Stomach (tissue), 9 donors: ENCODE measurements around the gene OVOL2. TPM values are rescaled to one million over a fixed set of nuclear protein-coding genes. Genes with fewer than 3 reads are reported as not detected.

Source experiments
- DNase-seq, 2 donors: peaks; one replicate each; pipeline versions ENCODE4 v3.0.0 to v3.0.0-alpha.2; 2013 to 2019
- H3K27ac ChIP-seq, 5 donors: fragments of 200-600 bp in 4 of 5; sonication (generic) in 4 of 5; one replicate each; pipeline ENCODE4 v1.5.1; 2013 to 2019; ENCODE audit warnings: mild to moderate bottlenecking in 1 of 5, moderate library complexity in 1 of 5
- H3K27me3 ChIP-seq, 3 donors: fragments of 200-600 bp; sonication (generic); one replicate each; pipeline ENCODE4 v1.5.1; 2017 to 2019; ENCODE audit warnings: mixed run types in 1 of 3
- H3K36me3 ChIP-seq, 4 donors: fragments of 200-600 bp; sonication (generic); 1 replicate in 3 of 4; 2 replicates in 1 of 4; pipeline ENCODE4 v1.5.1; 2016 to 2019
- H3K4me1 ChIP-seq, 4 donors: fragments of 200-600 bp; sonication (generic); one replicate each; pipeline ENCODE4 v1.5.1; 2016 to 2019
- H3K4me3 ChIP-seq, 4 donors: fragments of 200-600 bp; sonication (generic) in 3 of 4; one replicate each; pipeline ENCODE4 v1.5.1; 2016 to 2019; ENCODE audit warnings: mild to moderate bottlenecking in 1 of 4
- H3K9me3 ChIP-seq, 4 donors: fragments of 200-600 bp; sonication (generic); one replicate each; pipeline ENCODE4 v1.5.1; 2016 to 2019
- EP300 ChIP-seq: sonication (generic); formaldehyde crosslinking; IDR thresholded peaks from one replicate; pipeline ENCODE4 v1.6.1; 2017; ENCODE audit warnings: antibody characterized with exemption
- POLR2A ChIP-seq, 4 donors: fragments of 450-650 bp; IDR thresholded peaks; one replicate each; pipeline ENCODE4 v1.6.1; 2016; ENCODE audit warnings: antibody characterized with exemption in 4 of 4, control low read depth in 2 of 4, mild to moderate bottlenecking in 1 of 4, moderate library complexity in 1 of 4
- POLR2AphosphoS5 ChIP-seq, 3 donors: sonication (generic); formaldehyde crosslinking; IDR thresholded peaks; one replicate each; pipeline ENCODE4 v1.6.1; 2016; ENCODE audit warnings: antibody characterized with exemption in 3 of 3
- WGBS, 5 donors: extraction: QIAGEN DNeasy Blood & Tissue Kit in 3 of 5; methylation state at CpG; one replicate each; pipeline versions ENCODE4 v1.1.5 to v1.1.7; 2013 to 2018; 5-methylcytosine and 5-hydroxymethylcytosine counted together
- intact Hi-C: fragments of 100-400 bp; cut with DNase I; formaldehyde crosslinking; loops from one replicate; pipeline ENCODE4 v1.15.1; 2023; ENCODE audit warnings: low total_unique reads
- polyA plus RNA-seq, 3 donors: library from polyadenylated mRNA; stranded (reverse); fragments of 200-250 nt; gene quantifications; one replicate each; pipeline ENCODE4 v1.2.3, GENCODE V29; 2013
- total RNA-seq, 5 donors: library from RNA; depleted of rRNA; stranded (reverse); fragments of >200 nt; gene quantifications; one replicate each; pipeline versions ENCODE4 v1.1.0 to v1.2.3, GENCODE V29; 2014 to 2016
- TF ChIP-seq, protein P1 (sequence below), 7 experiments: fragments of 450-650 bp in 4 of 7; fragments of 200-600 bp in 3 of 7; sonication (generic) in 3 of 7; IDR thresholded peaks; one replicate each; pipeline ENCODE4 v1.5.1; 2016 to 2019; ENCODE audit warnings: antibody characterized with exemption in 7 of 7, control low read depth in 2 of 7, mild to moderate bottlenecking in 1 of 7
- donor health status: healthy with polysubstance abuse.
- donor health status: Bipolar disorder and iron deficiency.
- donor health status: healthy.

The OVOL2 gene
- total and polyA plus RNA-seq, 8 donors = 5.0 to 58.3 (median 13.9) TPM

DNA sequence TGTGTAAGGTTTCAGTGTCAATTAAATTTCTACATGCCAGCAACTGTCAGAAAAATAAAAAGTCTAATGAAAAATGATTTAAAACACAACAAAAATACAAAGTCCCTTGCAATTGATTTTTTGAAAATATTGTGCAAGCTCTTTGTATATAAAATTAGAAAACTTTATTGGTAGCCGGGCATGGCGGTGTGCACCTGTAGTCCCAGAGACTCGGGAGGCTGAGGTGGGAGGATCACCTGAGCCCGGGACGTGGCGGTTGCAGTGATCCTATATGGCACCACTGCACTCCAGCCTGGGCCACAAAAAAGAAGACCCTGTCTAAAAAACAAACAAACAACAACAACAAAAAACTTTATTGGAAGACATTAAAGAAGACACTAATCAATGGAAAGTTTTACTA lies 6.0 kb upstream of the OVOL2 start:
- TF ChIP-seq POLR2AphosphoS5 (IDR thresholded peaks at IDR 0.05) (no peak), POLR2A (IDR thresholded peaks at IDR 0.05) (no peak), EP300 (no peak)
- TF ChIP-seq, protein P1, sequence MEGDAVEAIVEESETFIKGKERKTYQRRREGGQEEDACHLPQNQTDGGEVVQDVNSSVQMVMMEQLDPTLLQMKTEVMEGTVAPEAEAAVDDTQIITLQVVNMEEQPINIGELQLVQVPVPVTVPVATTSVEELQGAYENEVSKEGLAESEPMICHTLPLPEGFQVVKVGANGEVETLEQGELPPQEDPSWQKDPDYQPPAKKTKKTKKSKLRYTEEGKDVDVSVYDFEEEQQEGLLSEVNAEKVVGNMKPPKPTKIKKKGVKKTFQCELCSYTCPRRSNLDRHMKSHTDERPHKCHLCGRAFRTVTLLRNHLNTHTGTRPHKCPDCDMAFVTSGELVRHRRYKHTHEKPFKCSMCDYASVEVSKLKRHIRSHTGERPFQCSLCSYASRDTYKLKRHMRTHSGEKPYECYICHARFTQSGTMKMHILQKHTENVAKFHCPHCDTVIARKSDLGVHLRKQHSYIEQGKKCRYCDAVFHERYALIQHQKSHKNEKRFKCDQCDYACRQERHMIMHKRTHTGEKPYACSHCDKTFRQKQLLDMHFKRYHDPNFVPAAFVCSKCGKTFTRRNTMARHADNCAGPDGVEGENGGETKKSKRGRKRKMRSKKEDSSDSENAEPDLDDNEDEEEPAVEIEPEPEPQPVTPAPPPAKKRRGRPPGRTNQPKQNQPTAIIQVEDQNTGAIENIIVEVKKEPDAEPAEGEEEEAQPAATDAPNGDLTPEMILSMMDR (IDR thresholded peaks at IDR 0.05) = no peak
- Histone ChIP-seq H3K4me3 (no peak overlapping the region), H3K27me3 (peaks cover 0 to 41% (median 9%) of the 10 kb centered on the region in 3 donors), H3K9me3 (no peaks in the 10 kb centered on the region), H3K4me1 (peaks cover 8 to 10% (median 9%) of the 10 kb centered on the region in 4 donors), H3K27ac (no peak overlapping the region), H3K36me3 (no peaks in the 10 kb centered on the region)
- intact Hi-C loops = no loop called here
- WGBS, 5 donors = 94 to 99% (median 96%) methylated on average over 6 of the region's 6 CpGs
- no peak for DNase-seq

DNA sequence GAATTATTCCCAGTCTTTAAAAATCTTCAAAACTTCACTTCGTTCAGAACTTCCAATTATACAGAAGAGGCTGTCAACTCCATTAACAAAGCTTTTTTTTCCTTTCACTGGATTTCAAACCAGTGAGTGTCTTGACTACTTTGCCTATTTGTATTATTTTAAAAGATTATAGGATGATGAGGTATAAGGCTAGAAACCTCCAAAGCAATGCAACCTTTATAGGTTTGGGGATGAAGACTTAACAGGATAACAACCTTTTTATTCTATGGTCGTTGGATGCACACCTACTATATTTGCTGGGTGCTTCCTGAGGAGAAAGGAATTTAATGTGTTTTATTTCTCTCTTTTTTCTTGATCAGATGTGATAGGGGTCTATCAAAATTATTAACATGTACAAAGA lies 1.9 kb upstream of the OVOL2 start:
- intact Hi-C loops = no loop called here
- DNase-seq = no peak
- Histone ChIP-seq H3K27ac (no peak overlapping the region), H3K4me1 (peaks cover 39 to 51% (median 47%) of the 10 kb centered on the region in 4 donors), H3K36me3 (no peaks in the 10 kb centered on the region), H3K9me3 (no peaks in the 10 kb centered on the region), H3K27me3 (peaks cover 9 to 81% (median 45%) of the 10 kb centered on the region in 3 donors), H3K4me3 (peak overlapping the region in 1 of 4 donors; percentile 70)
- TF ChIP-seq POLR2AphosphoS5 (IDR thresholded peaks at IDR 0.05) (no peak), POLR2A (IDR thresholded peaks at IDR 0.05) (no peak), EP300 (no peak)
- TF ChIP-seq, protein P1 (IDR thresholded peaks at IDR 0.05) = no peak
- WGBS, 5 donors = 26 to 38% (median 33%) methylated on average over 2 of the region's 2 CpGs

DNA sequence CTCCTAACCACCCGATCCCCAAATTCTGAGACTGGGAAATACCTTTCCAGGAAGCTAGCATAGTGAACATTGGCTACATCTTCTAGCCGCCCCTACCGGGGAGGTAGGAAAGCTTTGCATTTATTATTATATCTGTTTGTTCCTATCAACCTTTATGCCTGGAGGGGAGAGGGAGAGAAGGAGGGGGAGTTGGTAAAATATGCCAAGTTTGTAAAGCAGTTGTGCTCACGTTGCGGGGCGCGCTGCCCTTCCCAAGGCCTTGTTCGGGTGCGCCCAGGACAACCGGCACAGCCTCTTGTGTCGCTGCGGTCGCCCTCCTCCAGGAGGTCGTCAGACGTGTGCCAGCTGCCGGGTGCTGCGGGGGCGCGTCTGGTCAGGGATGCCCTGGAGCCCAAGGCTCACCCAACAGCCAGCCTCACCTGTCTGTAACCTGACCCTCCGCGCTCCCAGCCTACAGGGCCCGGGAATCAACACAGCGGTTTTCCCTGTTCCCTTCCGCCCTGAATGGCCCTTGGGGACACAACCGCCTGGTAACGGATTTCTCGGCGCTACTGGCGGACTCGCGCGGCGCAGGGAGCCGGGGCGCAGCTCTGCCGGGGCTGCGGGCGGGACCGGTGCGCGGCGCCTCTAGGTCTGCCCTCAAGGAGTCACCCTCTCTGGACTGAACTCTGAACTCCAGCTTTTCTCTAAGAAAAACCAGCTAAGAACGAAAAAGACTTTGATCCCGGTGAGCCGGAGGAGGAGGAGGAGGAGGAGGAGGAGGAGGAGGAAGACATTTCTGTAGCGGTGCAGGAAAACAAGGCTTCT lies 1.1 kb upstream of the OVOL2 start:
- DNase-seq = peak; percentile 67 to 71
- Histone ChIP-seq H3K27ac (peak overlapping the region; percentile 78 to 90 (median 86)), H3K27me3 (peaks cover 9 to 89% (median 45%) of the 10 kb centered on the region in 3 donors), H3K9me3 (no peaks in the 10 kb centered on the region), H3K4me3 (peak overlapping the region; percentile 31 to 70 (median 56)), H3K36me3 (no peaks in the 10 kb centered on the region), H3K4me1 (peaks cover 40 to 59% (median 49%) of the 10 kb centered on the region in 4 donors)
- intact Hi-C loops = no loop called here
- TF ChIP-seq POLR2A (IDR thresholded peaks at IDR 0.05) (no peak), POLR2AphosphoS5 (IDR thresholded peaks at IDR 0.05) (peak in 1 of 3 donors; percentile 13)
- WGBS, 5 donors = 1 to 12% (median 2%) methylated on average over 27 to 46 of the region's 46 CpGs

DNA sequence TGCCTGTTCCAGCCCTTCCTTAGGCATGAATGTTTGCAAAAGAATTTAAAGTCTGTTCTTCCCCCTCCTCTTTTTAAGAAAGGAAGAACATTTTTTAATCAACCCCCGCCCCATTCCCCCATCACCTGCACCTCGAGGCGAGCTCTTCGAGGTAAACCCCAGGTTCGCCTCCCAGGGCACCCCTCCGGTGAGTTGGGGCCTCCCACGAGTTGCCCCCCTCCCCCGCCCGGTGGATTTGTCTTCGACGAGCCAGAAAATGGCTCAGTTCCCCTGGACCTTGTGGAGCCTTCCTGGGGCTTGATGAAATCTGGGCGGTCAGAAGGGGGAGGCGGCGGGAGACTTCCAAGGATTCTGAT lies 256 bp upstream of the OVOL2 start:
- TF ChIP-seq POLR2AphosphoS5 (IDR thresholded peaks at IDR 0.05) = no peak
- TF ChIP-seq, protein P1 (IDR thresholded peaks at IDR 0.05) = no peak
- no peak for TF ChIP-seq POLR2A (IDR thresholded peaks at IDR 0.05)
- TF ChIP-seq EP300 = no peak
- H3K9me3 ChIP-seq = no peaks in the 10 kb centered on the region
- peak overlapping the region; percentile 86 to 90 (median 89) for H3K27ac ChIP-seq
- no peaks in the 10 kb centered on the region for H3K36me3 ChIP-seq
- H3K27me3 ChIP-seq = peaks cover 9 to 92% (median 45%) of the 10 kb centered on the region in 3 donors
- peak overlapping the region; percentile 53 to 70 (median 62) for H3K4me3 ChIP-seq
- DNase-seq = peak in 1 of 2 donors; percentile 33
- intact Hi-C loops = no loop called here
- peaks cover 40 to 66% (median 51%) of the 10 kb centered on the region in 4 donors for H3K4me1 ChIP-seq
- WGBS, 5 donors = 1 to 9% (median 3%) methylated on average over 14 of the region's 14 CpGs
